ENCODE measurements around the gene TGFB3. TPM values are rescaled to one million over a fixed set of nuclear protein-coding genes. Genes with fewer than 3 reads are reported as not detected.

The TGFB3 gene
- polyA plus RNA-seq, 2 donors, result 2.8 to 3.9 TPM

- Histone ChIP-seq H3K4me3 (ENCODE audit: low read depth in 1 of 2, low read length in 2 of 2) (no peak overlapping the region), H3K9me3 (ENCODE audit: control insufficient read depth in 2 of 2, insufficient read depth in 1 of 2, low read depth in 1 of 2, low read length in 1 of 2) (no peaks in the 10 kb centered on the region), H3K27ac (ENCODE audit: low read depth in 2 of 2, low read length in 1 of 2) (no peak overlapping the region), H3K4me1 (ENCODE audit: control insufficient read depth in 2 of 2, insufficient read depth in 2 of 2, low read length in 1 of 2) (no peaks in the 10 kb centered on the region), H3K36me3 (ENCODE audit: control insufficient read depth in 2 of 2, insufficient read depth in 2 of 2, low read length in 1 of 2) (peaks cover 0 to 4% of the 10 kb centered on the region in 2 donors), H3K27me3 (ENCODE audit: control insufficient read depth in 1 of 2, insufficient read depth in 2 of 2, low read length in 2 of 2) (no peaks in the 10 kb centered on the region)
- WGBS, 2 donors, result 71 to 74% methylated on average over 4 of the region's 4 CpGs
Observed at GRCh38 chr14:75991753-75992152, 10.0 kb upstream of the TGFB3 start.

- Histone ChIP-seq H3K9me3 (ENCODE audit: control insufficient read depth in 2 of 2, insufficient read depth in 1 of 2, low read depth in 1 of 2, low read length in 1 of 2) (no peaks in the 10 kb centered on the region), H3K4me1 (ENCODE audit: control insufficient read depth in 2 of 2, insufficient read depth in 2 of 2, low read length in 1 of 2) (no peaks in the 10 kb centered on the region), H3K27me3 (ENCODE audit: control insufficient read depth in 1 of 2, insufficient read depth in 2 of 2, low read length in 2 of 2) (no peaks in the 10 kb centered on the region), H3K4me3 (ENCODE audit: low read depth in 1 of 2, low read length in 2 of 2) (no peak overlapping the region), H3K36me3 (ENCODE audit: control insufficient read depth in 2 of 2, insufficient read depth in 2 of 2, low read length in 1 of 2) (peaks cover 0 to 4% of the 10 kb centered on the region in 2 donors), H3K27ac (ENCODE audit: low read depth in 2 of 2, low read length in 1 of 2) (no peak overlapping the region)
- WGBS, 2 donors, result 95 to 96% methylated on average over 4 of the region's 4 CpGs
Observed at GRCh38 chr14:75990297-75990696, 8.5 kb upstream of the TGFB3 start.

- no peaks in the 10 kb centered on the region for H3K27me3 ChIP-seq (ENCODE audit: control insufficient read depth in 1 of 2, insufficient read depth in 2 of 2, low read length in 2 of 2)
- no peak overlapping the region for H3K4me3 ChIP-seq (ENCODE audit: low read depth in 1 of 2, low read length in 2 of 2)
- no peaks in the 10 kb centered on the region for H3K4me1 ChIP-seq (ENCODE audit: control insufficient read depth in 2 of 2, insufficient read depth in 2 of 2, low read length in 1 of 2)
- WGBS, 2 donors, result 68 to 70% methylated on average over 6 of the region's 6 CpGs
- peak overlapping the region in 1 of 2 donors; percentile 12 for H3K27ac ChIP-seq (ENCODE audit: low read depth in 2 of 2, low read length in 1 of 2)
- H3K36me3 ChIP-seq (ENCODE audit: control insufficient read depth in 2 of 2, insufficient read depth in 2 of 2, low read length in 1 of 2), result peaks cover 0 to 4% of the 10 kb centered on the region in 2 donors
- no peaks in the 10 kb centered on the region for H3K9me3 ChIP-seq (ENCODE audit: control insufficient read depth in 2 of 2, insufficient read depth in 1 of 2, low read depth in 1 of 2, low read length in 1 of 2)
Observed at GRCh38 chr14:75989134-75989533, 7.3 kb upstream of the TGFB3 start.

- Histone ChIP-seq H3K36me3 (ENCODE audit: control insufficient read depth in 2 of 2, insufficient read depth in 2 of 2, low read length in 1 of 2) (peaks cover 0 to 4% of the 10 kb centered on the region in 2 donors), H3K27me3 (ENCODE audit: control insufficient read depth in 1 of 2, insufficient read depth in 2 of 2, low read length in 2 of 2) (no peaks in the 10 kb centered on the region), H3K9me3 (ENCODE audit: control insufficient read depth in 2 of 2, insufficient read depth in 1 of 2, low read depth in 1 of 2, low read length in 1 of 2) (no peaks in the 10 kb centered on the region), H3K27ac (ENCODE audit: low read depth in 2 of 2, low read length in 1 of 2) (no peak overlapping the region), H3K4me3 (ENCODE audit: low read depth in 1 of 2, low read length in 2 of 2) (no peak overlapping the region), H3K4me1 (ENCODE audit: control insufficient read depth in 2 of 2, insufficient read depth in 2 of 2, low read length in 1 of 2) (peaks cover 0 to 2% of the 10 kb centered on the region in 2 donors)
- 62 to 70% methylated on average over 3 of the region's 3 CpGs for WGBS, 2 donors
Observed at GRCh38 chr14:75987201-75987970, 5.6 kb upstream of the TGFB3 start.

GRCh38 chr14:75986439-75986765 lies 4.6 kb upstream of the TGFB3 start:
- no peaks in the 10 kb centered on the region for H3K9me3 ChIP-seq (ENCODE audit: control insufficient read depth in 2 of 2, insufficient read depth in 1 of 2, low read depth in 1 of 2, low read length in 1 of 2)
- peaks cover 0 to 2% of the 10 kb centered on the region in 2 donors for H3K4me1 ChIP-seq (ENCODE audit: control insufficient read depth in 2 of 2, insufficient read depth in 2 of 2, low read length in 1 of 2)
- H3K27me3 ChIP-seq (ENCODE audit: control insufficient read depth in 1 of 2, insufficient read depth in 2 of 2, low read length in 2 of 2), result no peaks in the 10 kb centered on the region
- peak overlapping the region; percentile 77 to 100 for H3K4me3 ChIP-seq (ENCODE audit: low read depth in 1 of 2, low read length in 2 of 2)
- 19 to 23% methylated on average over 6 of the region's 6 CpGs for WGBS, 2 donors
- peaks cover 0 to under 1% of the 10 kb centered on the region in 2 donors for H3K36me3 ChIP-seq (ENCODE audit: control insufficient read depth in 2 of 2, insufficient read depth in 2 of 2, low read length in 1 of 2)
- peak overlapping the region in 1 of 2 donors; percentile 85 for H3K27ac ChIP-seq (ENCODE audit: low read depth in 2 of 2, low read length in 1 of 2)

- WGBS, 2 donors, result 0 to 1% methylated on average over 46 to 52 of the region's 52 CpGs
- Histone ChIP-seq H3K36me3 (ENCODE audit: control insufficient read depth in 2 of 2, insufficient read depth in 2 of 2, low read length in 1 of 2) (no peaks in the 10 kb centered on the region), H3K27me3 (ENCODE audit: control insufficient read depth in 1 of 2, insufficient read depth in 2 of 2, low read length in 2 of 2) (no peaks in the 10 kb centered on the region), H3K4me1 (ENCODE audit: control insufficient read depth in 2 of 2, insufficient read depth in 2 of 2, low read length in 1 of 2) (peaks cover under 1 to 4% of the 10 kb centered on the region in 2 donors), H3K9me3 (ENCODE audit: control insufficient read depth in 2 of 2, insufficient read depth in 1 of 2, low read depth in 1 of 2, low read length in 1 of 2) (no peaks in the 10 kb centered on the region), H3K4me3 (ENCODE audit: low read depth in 1 of 2, low read length in 2 of 2) (peak within 1 kb of the TSS; percentile 77 to 100), H3K27ac (ENCODE audit: low read depth in 2 of 2, low read length in 1 of 2) (peak within 1 kb of the TSS; percentile 71 to 85)
Observed at GRCh38 chr14:75985618-75986438, 4.0 kb upstream of the TGFB3 start, which contains the start of gene IFT43. TSS of gene IFT43 (plus strand) at chr14:75985763. CDS start at chr14:75985787, 24 bp downstream.

GRCh38 chr14:75984674-75985073 lies 2.9 kb upstream of the TGFB3 start:
- no peak overlapping the region for H3K27ac ChIP-seq (ENCODE audit: low read depth in 2 of 2, low read length in 1 of 2)

GRCh38 chr14:75983019-75983358 lies 1.2 kb upstream of the TGFB3 start:
- peaks cover 5 to 13% of the 10 kb centered on the region in 2 donors for H3K4me1 ChIP-seq (ENCODE audit: control insufficient read depth in 2 of 2, insufficient read depth in 2 of 2, low read length in 1 of 2)
- H3K27ac ChIP-seq (ENCODE audit: low read depth in 2 of 2, low read length in 1 of 2), result peak overlapping the region; percentile 82 to 92
- H3K36me3 ChIP-seq (ENCODE audit: control insufficient read depth in 2 of 2, insufficient read depth in 2 of 2, low read length in 1 of 2), result no peaks in the 10 kb centered on the region
- WGBS, 2 donors, result 36 to 41% methylated on average over 7 of the region's 7 CpGs
- no peaks in the 10 kb centered on the region for H3K27me3 ChIP-seq (ENCODE audit: control insufficient read depth in 1 of 2, insufficient read depth in 2 of 2, low read length in 2 of 2)
- no peaks in the 10 kb centered on the region for H3K9me3 ChIP-seq (ENCODE audit: control insufficient read depth in 2 of 2, insufficient read depth in 1 of 2, low read depth in 1 of 2, low read length in 1 of 2)
- H3K4me3 ChIP-seq (ENCODE audit: low read depth in 1 of 2, low read length in 2 of 2), result peak overlapping the region in 1 of 2 donors; percentile 82

More at GRCh38 chr14:75984674-75985073, 2.9 kb upstream of the TGFB3 start:
- H3K9me3 ChIP-seq (ENCODE audit: control insufficient read depth in 2 of 2, insufficient read depth in 1 of 2, low read depth in 1 of 2, low read length in 1 of 2), result no peaks in the 10 kb centered on the region
- H3K4me1 ChIP-seq (ENCODE audit: control insufficient read depth in 2 of 2, insufficient read depth in 2 of 2, low read length in 1 of 2), result peaks cover 5 to 9% of the 10 kb centered on the region in 2 donors
- H3K36me3 ChIP-seq (ENCODE audit: control insufficient read depth in 2 of 2, insufficient read depth in 2 of 2, low read length in 1 of 2), result no peaks in the 10 kb centered on the region
- H3K27me3 ChIP-seq (ENCODE audit: control insufficient read depth in 1 of 2, insufficient read depth in 2 of 2, low read length in 2 of 2), result no peaks in the 10 kb centered on the region
- 59 to 83% methylated on average over 2 of the region's 2 CpGs for WGBS, 2 donors
- no peak overlapping the region for H3K4me3 ChIP-seq (ENCODE audit: low read depth in 1 of 2, low read length in 2 of 2)

- peak overlapping the region; percentile 75 to 82 for H3K4me3 ChIP-seq (ENCODE audit: low read depth in 1 of 2, low read length in 2 of 2)
- H3K9me3 ChIP-seq (ENCODE audit: control insufficient read depth in 2 of 2, insufficient read depth in 1 of 2, low read depth in 1 of 2, low read length in 1 of 2), result no peaks in the 10 kb centered on the region
- H3K27ac ChIP-seq (ENCODE audit: low read depth in 2 of 2, low read length in 1 of 2), result peak overlapping the region; percentile 87 to 92
- no peaks in the 10 kb centered on the region for H3K36me3 ChIP-seq (ENCODE audit: control insufficient read depth in 2 of 2, insufficient read depth in 2 of 2, low read length in 1 of 2)
- H3K27me3 ChIP-seq (ENCODE audit: control insufficient read depth in 1 of 2, insufficient read depth in 2 of 2, low read length in 2 of 2), result no peaks in the 10 kb centered on the region
- WGBS, 2 donors, result 1% methylated on average over 72 to 77 of the region's 77 CpGs
- H3K4me1 ChIP-seq (ENCODE audit: control insufficient read depth in 2 of 2, insufficient read depth in 2 of 2, low read length in 1 of 2), result peaks cover 5 to 13% of the 10 kb centered on the region in 2 donors
Observed at GRCh38 chr14:75982266-75983018, 647 bp upstream of the TGFB3 start.
